ENCODE results near the gene PTAFR. TPM values are rescaled to one million over a fixed set of nuclear protein-coding genes. Genes with fewer than 3 reads are reported as not detected.
A peak's percentile ranks its signal among the peaks of the same experiment; 100 is the strongest.

The PTAFR gene
- total and polyA plus RNA-seq, 2 donors (not counting 1 experiment from before 2014, with no cell fraction given), result 5.9 to 6.2 TPM

DNA sequence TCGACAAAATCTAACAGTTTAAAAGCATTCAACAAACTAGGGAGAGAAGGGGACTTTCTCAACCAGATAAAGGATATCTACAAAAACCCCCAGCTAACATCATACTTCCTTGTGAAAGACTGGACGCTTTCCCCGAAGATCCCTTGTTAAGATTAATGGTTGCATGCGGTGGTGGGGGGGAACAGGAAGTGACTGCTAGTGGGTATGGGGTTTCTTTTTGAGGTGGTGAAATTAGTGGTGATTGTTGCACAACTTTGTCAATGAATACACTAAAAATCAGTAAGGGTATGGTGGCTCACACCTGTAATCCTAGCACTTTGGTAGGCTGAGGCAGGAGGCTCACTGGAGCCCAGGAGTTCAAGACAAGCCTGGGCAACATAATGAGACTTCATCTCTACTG, 61.2 kb downstream of the PTAFR start:
- intact Hi-C loops (cut with micrococcal nuclease), result no loop called here
- H3K9me3 Mint-ChIP-seq (ENCODE audit: insufficient read depth), result no peaks in the 10 kb centered on the region
- no CpG with 5 or more reads among the region's 4 CpGs for WGBS (ENCODE audit: insufficient coverage)
- peak; percentile 35 for DNase-seq
- Histone ChIP-seq H3K27ac (ENCODE audit: low read length in 2 of 2) (no peak overlapping the region), H3K9me3 (ENCODE audit: control extremely low read depth in 1 of 3, control insufficient read depth in 2 of 3, insufficient read depth in 1 of 3, low read length in 2 of 3) (no peaks in the 10 kb centered on the region), H4K20me1 (ENCODE audit: control insufficient read depth, insufficient read depth, low read length, poor library complexity, severe bottlenecking) (no peaks in the 10 kb centered on the region), H3K4me3 (ENCODE audit: control extremely low read depth in 1 of 5, extremely low read depth in 1 of 5, insufficient read depth in 1 of 5, low read depth in 2 of 5, low read length in 4 of 5) (no peak overlapping the region), H3K9ac (ENCODE audit: low read length) (no peak overlapping the region), H3K36me3 (replicated peaks in 1 of 2; ENCODE audit: control extremely low read depth in 1 of 2, control insufficient read depth in 1 of 2, extremely low read depth in 1 of 2, insufficient read depth in 2 of 2, low read length in 1 of 2) (no peaks in the 10 kb centered on the region), H3K4me1 (ENCODE audit: control insufficient read depth in 2 of 2, insufficient read depth in 2 of 2, low read length in 2 of 2) (peaks cover 15 to 18% of the 10 kb centered on the region in 2 donors), H2AFZ (ENCODE audit: insufficient read depth, low read depth, low read length, poor library complexity, severe bottlenecking) (peak overlapping the region; percentile 41), H3K79me2 (ENCODE audit: control insufficient read depth, insufficient read depth, low read length) (no peaks in the 10 kb centered on the region), H3K4me2 (replicated peaks; ENCODE audit: low read depth, low read length, poor library complexity, severe bottlenecking) (no peak overlapping the region), H3K27me3 (replicated peaks in 1 of 4; ENCODE audit: control extremely low read depth in 1 of 4, control insufficient read depth in 3 of 4, insufficient read depth in 4 of 4, low read length in 3 of 4) (no peaks in the 10 kb centered on the region)
- H3K4me3 Mint-ChIP-seq, result no peak overlapping the region
- ChIA-PET CTCF (interaction anchor here (0.6 kb wide), 1 partner anchor 26 kb away, joined by 6 read pairs; no protein-coding TSS in a partner anchor), POLR2A (interaction anchor here (0.6 kb wide), 1 partner anchor 533 kb away, joined by 4 read pairs; the partner anchor contains the start of gene RNU11)
- no peak for TF ChIP-seq EZH2 (IDR thresholded peaks at IDR 0.05; ENCODE audit: borderline replicate concordance, insufficient read depth, low read depth, low read length, poor library complexity, severe bottlenecking)
- TF ChIP-seq, protein P1, sequence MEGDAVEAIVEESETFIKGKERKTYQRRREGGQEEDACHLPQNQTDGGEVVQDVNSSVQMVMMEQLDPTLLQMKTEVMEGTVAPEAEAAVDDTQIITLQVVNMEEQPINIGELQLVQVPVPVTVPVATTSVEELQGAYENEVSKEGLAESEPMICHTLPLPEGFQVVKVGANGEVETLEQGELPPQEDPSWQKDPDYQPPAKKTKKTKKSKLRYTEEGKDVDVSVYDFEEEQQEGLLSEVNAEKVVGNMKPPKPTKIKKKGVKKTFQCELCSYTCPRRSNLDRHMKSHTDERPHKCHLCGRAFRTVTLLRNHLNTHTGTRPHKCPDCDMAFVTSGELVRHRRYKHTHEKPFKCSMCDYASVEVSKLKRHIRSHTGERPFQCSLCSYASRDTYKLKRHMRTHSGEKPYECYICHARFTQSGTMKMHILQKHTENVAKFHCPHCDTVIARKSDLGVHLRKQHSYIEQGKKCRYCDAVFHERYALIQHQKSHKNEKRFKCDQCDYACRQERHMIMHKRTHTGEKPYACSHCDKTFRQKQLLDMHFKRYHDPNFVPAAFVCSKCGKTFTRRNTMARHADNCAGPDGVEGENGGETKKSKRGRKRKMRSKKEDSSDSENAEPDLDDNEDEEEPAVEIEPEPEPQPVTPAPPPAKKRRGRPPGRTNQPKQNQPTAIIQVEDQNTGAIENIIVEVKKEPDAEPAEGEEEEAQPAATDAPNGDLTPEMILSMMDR (IDR thresholded peaks at IDR 0.05), result no peak
- no peak for ATAC-seq (ENCODE audit: low read depth)
- no peaks in the 10 kb centered on the region for H3K27me3 Mint-ChIP-seq
- peaks cover 19% of the 10 kb centered on the region for H3K4me1 Mint-ChIP-seq
- H3K27ac Mint-ChIP-seq, result no peak overlapping the region

DNA sequence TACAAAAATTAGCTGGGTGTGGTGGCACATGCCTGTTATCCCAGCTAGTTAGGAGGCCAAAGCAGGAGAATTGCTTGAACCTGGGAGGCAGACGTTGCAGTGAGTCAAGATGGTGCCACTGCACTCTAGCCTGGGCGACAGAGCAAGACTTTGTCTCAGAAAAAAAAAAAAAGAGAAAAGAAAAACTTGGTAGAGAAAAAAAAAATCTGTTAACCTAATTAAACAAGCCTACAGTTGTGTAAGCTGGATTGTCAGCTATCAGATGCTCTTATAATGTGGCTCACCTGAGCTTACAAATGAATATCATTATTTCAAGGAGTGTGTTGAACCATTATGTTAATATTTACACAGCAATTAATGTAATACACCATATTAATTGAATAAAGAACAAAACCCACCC, 61.6 kb downstream of the PTAFR start:
- no peak for TF ChIP-seq EZH2 (IDR thresholded peaks at IDR 0.05; ENCODE audit: borderline replicate concordance, insufficient read depth, low read depth, low read length, poor library complexity, severe bottlenecking)
- TF ChIP-seq, protein P1 (IDR thresholded peaks at IDR 0.05), result no peak
- H3K9me3 Mint-ChIP-seq (ENCODE audit: insufficient read depth), result no peaks in the 10 kb centered on the region
- intact Hi-C loops (cut with micrococcal nuclease), result no loop called here
- CTCF ChIA-PET, result interaction anchor here (0.6 kb wide), 1 partner anchor 26 kb away, joined by 6 read pairs; no protein-coding TSS in a partner anchor
- peaks cover 15 to 18% of the 10 kb centered on the region in 2 donors for H3K4me1 ChIP-seq (ENCODE audit: control insufficient read depth in 2 of 2, insufficient read depth in 2 of 2, low read length in 2 of 2)
- no peak overlapping the region for H3K4me2 ChIP-seq (replicated peaks; ENCODE audit: low read depth, low read length, poor library complexity, severe bottlenecking)
- H3K27me3 Mint-ChIP-seq, result no peaks in the 10 kb centered on the region
- peaks cover 19% of the 10 kb centered on the region for H3K4me1 Mint-ChIP-seq
- no peaks in the 10 kb centered on the region for H4K20me1 ChIP-seq (ENCODE audit: control insufficient read depth, insufficient read depth, low read length, poor library complexity, severe bottlenecking)
- H3K9ac ChIP-seq (ENCODE audit: low read length), result no peak overlapping the region
- DNase-seq (no peak), ATAC-seq (ENCODE audit: low read depth) (no peak)
- no peak overlapping the region for H3K4me3 Mint-ChIP-seq
- H3K27me3 ChIP-seq (replicated peaks in 1 of 4; ENCODE audit: control extremely low read depth in 1 of 4, control insufficient read depth in 3 of 4, insufficient read depth in 4 of 4, low read length in 3 of 4), result no peaks in the 10 kb centered on the region
- WGBS (ENCODE audit: insufficient coverage), result no CpG with 5 or more reads among the region's 2 CpGs
- H3K27ac Mint-ChIP-seq, result no peak overlapping the region
- no peak overlapping the region for H2AFZ ChIP-seq (ENCODE audit: insufficient read depth, low read depth, low read length, poor library complexity, severe bottlenecking)
- H3K9me3 ChIP-seq (ENCODE audit: control extremely low read depth in 1 of 3, control insufficient read depth in 2 of 3, insufficient read depth in 1 of 3, low read length in 2 of 3), result no peaks in the 10 kb centered on the region
- H3K4me3 ChIP-seq (ENCODE audit: control extremely low read depth in 1 of 5, extremely low read depth in 1 of 5, insufficient read depth in 1 of 5, low read depth in 2 of 5, low read length in 4 of 5), result no peak overlapping the region
- H3K36me3 ChIP-seq (replicated peaks in 1 of 2; ENCODE audit: control extremely low read depth in 1 of 2, control insufficient read depth in 1 of 2, extremely low read depth in 1 of 2, insufficient read depth in 2 of 2, low read length in 1 of 2), result no peaks in the 10 kb centered on the region
- POLR2A ChIA-PET, result interaction anchor here (0.6 kb wide), 1 partner anchor 534 kb away, joined by 4 read pairs; the partner anchor contains the start of gene RNU11
- no peaks in the 10 kb centered on the region for H3K79me2 ChIP-seq (ENCODE audit: control insufficient read depth, insufficient read depth, low read length)
- no peak overlapping the region for H3K27ac ChIP-seq (ENCODE audit: low read length in 2 of 2)

Data from B cell (primary cell).